ENCODE measurements around the gene LTBP1. TPM values are rescaled to one million over a fixed set of nuclear protein-coding genes. Genes with fewer than 3 reads are reported as not detected.

Gene LTBP1
- total RNA-seq, 1 experiment from 2014 or later, result 12.5 TPM

DNA sequence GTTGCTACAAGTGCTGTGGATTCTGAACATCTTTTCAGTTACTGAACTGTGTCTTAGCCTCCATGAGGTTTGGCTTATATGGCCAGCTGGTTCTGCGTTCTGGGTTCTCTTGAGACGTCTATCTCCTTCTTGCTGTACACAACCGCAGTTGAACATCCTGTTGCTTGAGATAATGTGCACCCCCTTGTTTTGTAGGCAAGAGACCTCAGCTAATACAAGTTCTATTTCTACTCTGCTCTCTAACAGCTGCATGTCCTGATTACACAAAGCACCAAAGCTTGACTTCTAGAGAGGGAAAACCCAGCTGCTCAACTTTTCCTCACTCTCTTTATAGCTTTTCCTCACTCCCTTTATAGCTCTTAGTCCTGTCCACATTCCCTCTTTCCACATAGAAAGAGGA, 176.0 kb downstream of the LTBP1 start:
- CTCF ChIA-PET, result no interaction called here
- intact Hi-C loops (cut with micrococcal nuclease; ENCODE audit: unreplicated experiment), result no loop called here
- Histone ChIP-seq H3K36me3 (ENCODE audit: control insufficient read depth, insufficient read depth, low read length) (no peaks in the 10 kb centered on the region), H3K4me3 (ENCODE audit: low read depth in 2 of 2, low read length in 2 of 2) (no peak overlapping the region), H3K9me3 (ENCODE audit: control insufficient read depth, insufficient read depth, low read depth, low read length) (no peaks in the 10 kb centered on the region), H3K27me3 (ENCODE audit: control insufficient read depth, insufficient read depth, low read length) (no peaks in the 10 kb centered on the region), H3K27ac (ENCODE audit: low read length) (no peak overlapping the region), H3K4me1 (ENCODE audit: control insufficient read depth, insufficient read depth, low read length) (no peaks in the 10 kb centered on the region)
- ATAC-seq (no peak), DNase-seq (ENCODE audit: low read depth, low spot score) (no peak)
- POLR2A ChIA-PET, result no interaction called here
- in situ Hi-C loops (cut with HindIII; ENCODE audit: low pct_unique_long_range_greater_than_20kb, low sequenced_read_pairs), result no loop called here
- no peak for TF ChIP-seq TCF7L2 (IDR thresholded peaks at IDR 0.05; ENCODE audit: low read depth, low read length)
- TF ChIP-seq, protein P1, sequence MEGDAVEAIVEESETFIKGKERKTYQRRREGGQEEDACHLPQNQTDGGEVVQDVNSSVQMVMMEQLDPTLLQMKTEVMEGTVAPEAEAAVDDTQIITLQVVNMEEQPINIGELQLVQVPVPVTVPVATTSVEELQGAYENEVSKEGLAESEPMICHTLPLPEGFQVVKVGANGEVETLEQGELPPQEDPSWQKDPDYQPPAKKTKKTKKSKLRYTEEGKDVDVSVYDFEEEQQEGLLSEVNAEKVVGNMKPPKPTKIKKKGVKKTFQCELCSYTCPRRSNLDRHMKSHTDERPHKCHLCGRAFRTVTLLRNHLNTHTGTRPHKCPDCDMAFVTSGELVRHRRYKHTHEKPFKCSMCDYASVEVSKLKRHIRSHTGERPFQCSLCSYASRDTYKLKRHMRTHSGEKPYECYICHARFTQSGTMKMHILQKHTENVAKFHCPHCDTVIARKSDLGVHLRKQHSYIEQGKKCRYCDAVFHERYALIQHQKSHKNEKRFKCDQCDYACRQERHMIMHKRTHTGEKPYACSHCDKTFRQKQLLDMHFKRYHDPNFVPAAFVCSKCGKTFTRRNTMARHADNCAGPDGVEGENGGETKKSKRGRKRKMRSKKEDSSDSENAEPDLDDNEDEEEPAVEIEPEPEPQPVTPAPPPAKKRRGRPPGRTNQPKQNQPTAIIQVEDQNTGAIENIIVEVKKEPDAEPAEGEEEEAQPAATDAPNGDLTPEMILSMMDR (IDR thresholded peaks at IDR 0.05), result no peak
- no TSS peak for BruUV-seq (replicated peaks)

DNA sequence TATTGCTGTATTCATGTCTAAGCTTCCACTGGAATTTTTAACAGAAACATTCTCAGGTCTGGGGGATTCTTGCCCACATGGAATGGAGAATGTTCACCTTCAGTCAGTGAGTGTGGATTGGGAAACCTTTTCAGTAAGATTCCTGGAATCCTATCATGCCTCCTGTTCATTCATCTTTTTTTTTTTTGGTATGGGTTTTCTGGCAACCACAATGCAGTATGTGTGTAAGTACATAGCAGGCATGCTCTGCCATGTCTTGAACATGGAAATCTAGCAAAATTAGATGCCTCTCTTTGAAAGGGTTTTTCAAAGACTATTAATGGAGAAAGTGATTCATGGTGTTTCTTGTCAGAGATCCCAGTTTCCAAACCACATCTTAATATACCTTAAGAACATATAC, 176.5 kb downstream of the LTBP1 start:
- Histone ChIP-seq H3K4me1 (ENCODE audit: control insufficient read depth, insufficient read depth, low read length) (no peaks in the 10 kb centered on the region), H3K9me3 (ENCODE audit: control insufficient read depth, insufficient read depth, low read depth, low read length) (no peaks in the 10 kb centered on the region), H3K4me3 (ENCODE audit: low read depth in 2 of 2, low read length in 2 of 2) (no peak overlapping the region), H3K27ac (ENCODE audit: low read length) (no peak overlapping the region), H3K36me3 (ENCODE audit: control insufficient read depth, insufficient read depth, low read length) (no peaks in the 10 kb centered on the region), H3K27me3 (ENCODE audit: control insufficient read depth, insufficient read depth, low read length) (no peaks in the 10 kb centered on the region)
- no peak for TF ChIP-seq SIN3A (IDR thresholded peaks at IDR 0.05; ENCODE audit: borderline replicate concordance, insufficient read depth, low read depth, low read length)
- no peak for TF ChIP-seq POLR2AphosphoS5 (IDR thresholded peaks at IDR 0.05; ENCODE audit: low read depth, low read length)
- TF ChIP-seq, protein P1 (IDR thresholded peaks at IDR 0.05), result no peak
- TF ChIP-seq, protein P2, sequence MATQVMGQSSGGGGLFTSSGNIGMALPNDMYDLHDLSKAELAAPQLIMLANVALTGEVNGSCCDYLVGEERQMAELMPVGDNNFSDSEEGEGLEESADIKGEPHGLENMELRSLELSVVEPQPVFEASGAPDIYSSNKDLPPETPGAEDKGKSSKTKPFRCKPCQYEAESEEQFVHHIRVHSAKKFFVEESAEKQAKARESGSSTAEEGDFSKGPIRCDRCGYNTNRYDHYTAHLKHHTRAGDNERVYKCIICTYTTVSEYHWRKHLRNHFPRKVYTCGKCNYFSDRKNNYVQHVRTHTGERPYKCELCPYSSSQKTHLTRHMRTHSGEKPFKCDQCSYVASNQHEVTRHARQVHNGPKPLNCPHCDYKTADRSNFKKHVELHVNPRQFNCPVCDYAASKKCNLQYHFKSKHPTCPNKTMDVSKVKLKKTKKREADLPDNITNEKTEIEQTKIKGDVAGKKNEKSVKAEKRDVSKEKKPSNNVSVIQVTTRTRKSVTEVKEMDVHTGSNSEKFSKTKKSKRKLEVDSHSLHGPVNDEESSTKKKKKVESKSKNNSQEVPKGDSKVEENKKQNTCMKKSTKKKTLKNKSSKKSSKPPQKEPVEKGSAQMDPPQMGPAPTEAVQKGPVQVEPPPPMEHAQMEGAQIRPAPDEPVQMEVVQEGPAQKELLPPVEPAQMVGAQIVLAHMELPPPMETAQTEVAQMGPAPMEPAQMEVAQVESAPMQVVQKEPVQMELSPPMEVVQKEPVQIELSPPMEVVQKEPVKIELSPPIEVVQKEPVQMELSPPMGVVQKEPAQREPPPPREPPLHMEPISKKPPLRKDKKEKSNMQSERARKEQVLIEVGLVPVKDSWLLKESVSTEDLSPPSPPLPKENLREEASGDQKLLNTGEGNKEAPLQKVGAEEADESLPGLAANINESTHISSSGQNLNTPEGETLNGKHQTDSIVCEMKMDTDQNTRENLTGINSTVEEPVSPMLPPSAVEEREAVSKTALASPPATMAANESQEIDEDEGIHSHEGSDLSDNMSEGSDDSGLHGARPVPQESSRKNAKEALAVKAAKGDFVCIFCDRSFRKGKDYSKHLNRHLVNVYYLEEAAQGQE (IDR thresholded peaks at IDR 0.05; ENCODE audit: insufficient read depth in 1 of 2, low read depth in 2 of 2, low read length in 1 of 2), result no peak
- no peak for TF ChIP-seq TCF7L2 (IDR thresholded peaks at IDR 0.05; ENCODE audit: low read depth, low read length)
- CTCF ChIA-PET, result no interaction called here
- intact Hi-C loops (cut with micrococcal nuclease; ENCODE audit: unreplicated experiment), result no loop called here
- POLR2A ChIA-PET, result no interaction called here
- BruUV-seq (replicated peaks), result no TSS peak
- DNase-seq (ENCODE audit: low read depth, low spot score) (no peak), ATAC-seq (no peak)
- in situ Hi-C loops (cut with HindIII; ENCODE audit: low pct_unique_long_range_greater_than_20kb, low sequenced_read_pairs), result no loop called here

DNA sequence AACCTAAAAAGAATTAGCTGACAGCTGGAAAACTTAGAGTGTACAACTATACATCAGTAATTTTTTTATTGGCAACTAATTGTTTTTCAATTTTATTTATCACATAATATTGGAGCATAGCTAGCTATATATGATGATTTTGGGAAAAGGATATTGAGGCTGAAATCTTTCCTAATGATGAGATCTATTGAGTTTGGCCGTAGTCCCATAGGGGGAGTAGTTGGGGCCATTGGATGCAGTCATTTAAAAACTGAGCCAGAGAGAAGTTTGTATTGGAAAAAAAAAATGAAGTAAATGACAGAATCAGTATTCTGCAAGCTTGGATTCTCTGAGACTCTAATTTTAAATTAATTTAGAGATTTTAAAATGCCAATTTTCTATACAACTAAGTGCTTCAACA, 179.8 kb downstream of the LTBP1 start:
- TF ChIP-seq TCF7L2 (IDR thresholded peaks at IDR 0.05; ENCODE audit: low read depth, low read length), result no peak
- no peak for TF ChIP-seq SIN3A (IDR thresholded peaks at IDR 0.05; ENCODE audit: borderline replicate concordance, insufficient read depth, low read depth, low read length)
- TF ChIP-seq POLR2AphosphoS5 (IDR thresholded peaks at IDR 0.05; ENCODE audit: low read depth, low read length), result no peak
- TF ChIP-seq, protein P2 (IDR thresholded peaks at IDR 0.05; ENCODE audit: insufficient read depth in 1 of 2, low read depth in 2 of 2, low read length in 1 of 2), result no peak
- TF ChIP-seq, protein P1 (IDR thresholded peaks at IDR 0.05), result no peak; the same call in 1 of the 2 replicates
- Histone ChIP-seq H3K9me3 (ENCODE audit: control insufficient read depth, insufficient read depth, low read depth, low read length) (no peaks in the 10 kb centered on the region), H3K4me1 (ENCODE audit: control insufficient read depth, insufficient read depth, low read length) (no peaks in the 10 kb centered on the region), H3K36me3 (ENCODE audit: control insufficient read depth, insufficient read depth, low read length) (no peaks in the 10 kb centered on the region), H3K4me3 (ENCODE audit: low read depth in 2 of 2, low read length in 2 of 2) (no peak overlapping the region), H3K27me3 (ENCODE audit: control insufficient read depth, insufficient read depth, low read length) (no peaks in the 10 kb centered on the region), H3K27ac (ENCODE audit: low read length) (no peak overlapping the region)
- ATAC-seq (no peak), DNase-seq (ENCODE audit: low read depth, low spot score) (no peak)
- intact Hi-C loops (cut with micrococcal nuclease; ENCODE audit: unreplicated experiment), result no loop called here
- ChIA-PET CTCF (no interaction called here), POLR2A (no interaction called here)
- no TSS peak for BruUV-seq (replicated peaks)
- in situ Hi-C loops (cut with HindIII; ENCODE audit: low pct_unique_long_range_greater_than_20kb, low sequenced_read_pairs), result no loop called here

Data from Panc1 (cell line).